Panc1 (cell line): ENCODE measurements around the gene DGAT2.

Experiments used
- POLR2AphosphoS5 ChIP-seq: IDR thresholded peaks from 2 replicates; pipeline ENCODE4 v1.6.1; 2012; ENCODE audit warnings: mild to moderate bottlenecking, low read depth, low read length, moderate library complexity
- SIN3A ChIP-seq: IDR thresholded peaks from 2 replicates; pipeline ENCODE4 v1.6.1; 2012; ENCODE audit warnings: low read depth, mild to moderate bottlenecking, low read length, moderate library complexity, borderline replicate concordance; ENCODE audit not compliant: insufficient read depth
- TCF7L2 ChIP-seq: IDR thresholded peaks from 2 replicates; pipeline ENCODE4 v1.6.1; 2011; ENCODE audit warnings: mild to moderate bottlenecking, low read depth, low read length, inconsistent platforms
- TF ChIP-seq, protein P1 (sequence below): fragments of 450-650 bp; IDR thresholded peaks from 2 replicates; pipeline ENCODE4 v1.5.1; 2017; ENCODE audit warnings: mild to moderate bottlenecking
- TF ChIP-seq, protein P2 (sequence below), 2 experiments: IDR thresholded peaks; 2 replicates each; pipeline ENCODE4 v1.6.1; 2011 to 2012; ENCODE audit warnings: low read depth in 2 of 2, control low read depth in 1 of 2, low read length in 1 of 2, mild to moderate bottlenecking in 1 of 2, moderate library complexity in 1 of 2; ENCODE audit not compliant: insufficient read depth in 1 of 2

- TF ChIP-seq, protein P1, sequence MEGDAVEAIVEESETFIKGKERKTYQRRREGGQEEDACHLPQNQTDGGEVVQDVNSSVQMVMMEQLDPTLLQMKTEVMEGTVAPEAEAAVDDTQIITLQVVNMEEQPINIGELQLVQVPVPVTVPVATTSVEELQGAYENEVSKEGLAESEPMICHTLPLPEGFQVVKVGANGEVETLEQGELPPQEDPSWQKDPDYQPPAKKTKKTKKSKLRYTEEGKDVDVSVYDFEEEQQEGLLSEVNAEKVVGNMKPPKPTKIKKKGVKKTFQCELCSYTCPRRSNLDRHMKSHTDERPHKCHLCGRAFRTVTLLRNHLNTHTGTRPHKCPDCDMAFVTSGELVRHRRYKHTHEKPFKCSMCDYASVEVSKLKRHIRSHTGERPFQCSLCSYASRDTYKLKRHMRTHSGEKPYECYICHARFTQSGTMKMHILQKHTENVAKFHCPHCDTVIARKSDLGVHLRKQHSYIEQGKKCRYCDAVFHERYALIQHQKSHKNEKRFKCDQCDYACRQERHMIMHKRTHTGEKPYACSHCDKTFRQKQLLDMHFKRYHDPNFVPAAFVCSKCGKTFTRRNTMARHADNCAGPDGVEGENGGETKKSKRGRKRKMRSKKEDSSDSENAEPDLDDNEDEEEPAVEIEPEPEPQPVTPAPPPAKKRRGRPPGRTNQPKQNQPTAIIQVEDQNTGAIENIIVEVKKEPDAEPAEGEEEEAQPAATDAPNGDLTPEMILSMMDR, result no peak
- TF ChIP-seq, protein P2, sequence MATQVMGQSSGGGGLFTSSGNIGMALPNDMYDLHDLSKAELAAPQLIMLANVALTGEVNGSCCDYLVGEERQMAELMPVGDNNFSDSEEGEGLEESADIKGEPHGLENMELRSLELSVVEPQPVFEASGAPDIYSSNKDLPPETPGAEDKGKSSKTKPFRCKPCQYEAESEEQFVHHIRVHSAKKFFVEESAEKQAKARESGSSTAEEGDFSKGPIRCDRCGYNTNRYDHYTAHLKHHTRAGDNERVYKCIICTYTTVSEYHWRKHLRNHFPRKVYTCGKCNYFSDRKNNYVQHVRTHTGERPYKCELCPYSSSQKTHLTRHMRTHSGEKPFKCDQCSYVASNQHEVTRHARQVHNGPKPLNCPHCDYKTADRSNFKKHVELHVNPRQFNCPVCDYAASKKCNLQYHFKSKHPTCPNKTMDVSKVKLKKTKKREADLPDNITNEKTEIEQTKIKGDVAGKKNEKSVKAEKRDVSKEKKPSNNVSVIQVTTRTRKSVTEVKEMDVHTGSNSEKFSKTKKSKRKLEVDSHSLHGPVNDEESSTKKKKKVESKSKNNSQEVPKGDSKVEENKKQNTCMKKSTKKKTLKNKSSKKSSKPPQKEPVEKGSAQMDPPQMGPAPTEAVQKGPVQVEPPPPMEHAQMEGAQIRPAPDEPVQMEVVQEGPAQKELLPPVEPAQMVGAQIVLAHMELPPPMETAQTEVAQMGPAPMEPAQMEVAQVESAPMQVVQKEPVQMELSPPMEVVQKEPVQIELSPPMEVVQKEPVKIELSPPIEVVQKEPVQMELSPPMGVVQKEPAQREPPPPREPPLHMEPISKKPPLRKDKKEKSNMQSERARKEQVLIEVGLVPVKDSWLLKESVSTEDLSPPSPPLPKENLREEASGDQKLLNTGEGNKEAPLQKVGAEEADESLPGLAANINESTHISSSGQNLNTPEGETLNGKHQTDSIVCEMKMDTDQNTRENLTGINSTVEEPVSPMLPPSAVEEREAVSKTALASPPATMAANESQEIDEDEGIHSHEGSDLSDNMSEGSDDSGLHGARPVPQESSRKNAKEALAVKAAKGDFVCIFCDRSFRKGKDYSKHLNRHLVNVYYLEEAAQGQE (IDR thresholded peaks at IDR 0.05; ENCODE audit: insufficient read depth in 1 of 2, low read depth in 2 of 2, low read length in 1 of 2), result no peak
- TF ChIP-seq SIN3A (no peak), POLR2AphosphoS5 (no peak), TCF7L2 (no peak)
Measured at GRCh38 chr11:75795276-75796090, 26.9 kb downstream of the DGAT2 start.
